Activated CD8-positive, alpha-beta memory T cell treated with anti-CD3 and anti-CD28 coated beads, Interleukin-2, amount 50 U/mL, for 4 hours (primary cell): ENCODE results near the gene NPIPB4.
"Not testable (repeated sequence)": the region's sequence is repeated elsewhere in the genome, so short reads cannot be mapped to it uniquely, and the experiment has no call there.

Experiments used
- DNase-seq: peaks from one replicate; pipeline ENCODE4 v3.0.0-alpha.2; 2020

NPIPB4 gene

DNA sequence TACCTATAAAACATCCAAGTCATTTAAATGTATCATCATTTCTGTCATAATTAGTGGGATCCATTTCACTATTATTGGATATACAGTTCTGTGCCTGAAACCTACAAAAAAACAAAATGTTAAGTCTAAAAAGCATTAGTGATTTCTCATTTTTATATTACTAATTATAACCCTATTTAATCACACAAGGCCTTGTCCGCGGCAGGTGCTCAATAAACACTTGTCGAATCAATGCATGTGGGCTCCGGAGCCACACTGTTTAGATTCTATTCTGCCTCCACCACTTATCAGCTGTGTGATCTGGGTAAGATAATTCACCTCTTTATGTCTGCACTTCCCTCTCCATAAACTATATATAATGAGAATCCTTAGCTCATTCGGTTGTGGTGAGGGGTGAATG is at the start of gene NPIPB4:
Gene NPIPB4 (minus strand): TSS at position 101 of the 400 bp plus-strand sequence. CDS start 378 bp downstream, outside the sequence.
- not testable (repeated sequence) for DNase-seq

DNA sequence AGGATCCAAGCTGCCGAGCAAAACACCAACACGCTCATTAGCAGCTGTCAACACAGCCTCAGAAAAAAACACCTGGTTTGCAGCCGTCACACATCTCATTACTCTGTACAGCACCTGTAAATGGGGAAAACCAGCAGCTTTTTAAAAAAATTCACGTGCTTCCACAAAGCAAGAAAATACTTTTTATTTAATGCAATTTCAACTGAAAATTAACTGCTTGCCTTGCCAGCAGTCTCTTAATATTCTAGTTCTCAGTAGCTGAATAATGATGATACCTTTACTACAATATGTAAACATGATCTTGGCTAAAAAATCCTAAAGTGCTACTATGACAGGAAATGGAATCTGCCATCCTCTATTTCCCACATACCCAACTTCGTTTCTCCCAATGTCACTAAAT is 41.4 kb upstream of the NPIPB4 start:
- DNase-seq = not testable (repeated sequence)

- DNase-seq = peak; percentile 23
These were observed 24.4 kb upstream of the NPIPB4 start for GRCh38 chr16:21881988-21882387.

DNA sequence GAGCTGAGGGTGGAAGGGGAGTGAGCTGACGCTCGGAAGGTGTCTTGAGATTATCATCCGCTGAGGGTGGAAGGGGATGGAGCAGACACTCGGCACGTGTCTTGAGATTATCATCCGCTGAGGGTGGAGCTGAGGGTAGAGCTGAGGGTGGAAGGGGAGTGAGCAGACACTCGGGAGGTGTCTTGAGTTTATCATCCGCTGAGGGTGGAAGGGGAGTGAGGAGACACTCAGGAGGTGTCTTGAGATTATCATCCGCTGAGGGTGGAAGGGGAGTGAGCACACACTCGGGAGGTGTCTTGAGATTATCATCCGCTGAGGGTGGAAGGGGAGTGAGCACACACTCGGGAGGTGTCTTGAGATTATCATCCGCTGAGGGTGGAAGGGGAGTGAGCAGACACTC is 20.4 kb downstream of the NPIPB4 start:
- not testable (repeated sequence) for DNase-seq

- DNase-seq = not testable (repeated sequence)
These were observed 21.2 kb downstream of the NPIPB4 start for GRCh38 chr16:21836334-21836733.

DNA sequence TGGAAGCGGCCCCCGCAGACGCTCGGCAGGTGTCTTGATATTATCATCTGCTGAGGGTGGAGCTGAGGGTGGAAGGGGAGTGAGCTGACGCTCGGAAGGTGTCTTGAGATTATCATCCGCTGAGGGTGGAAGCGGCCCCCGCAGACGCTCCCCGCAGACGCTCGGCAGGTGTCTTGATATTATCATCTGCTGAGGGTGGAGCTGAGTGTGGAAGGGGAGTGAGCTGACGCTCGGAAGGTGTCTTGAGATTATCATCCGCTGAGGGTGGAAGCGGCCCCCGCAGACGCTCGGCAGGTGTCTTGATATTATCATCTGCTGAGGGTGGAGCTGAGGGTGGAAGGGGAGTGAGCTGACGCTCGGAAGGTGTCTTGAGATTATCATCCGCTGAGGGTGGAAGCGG is 21.8 kb downstream of the NPIPB4 start:
- DNase-seq = not testable (repeated sequence)

DNA sequence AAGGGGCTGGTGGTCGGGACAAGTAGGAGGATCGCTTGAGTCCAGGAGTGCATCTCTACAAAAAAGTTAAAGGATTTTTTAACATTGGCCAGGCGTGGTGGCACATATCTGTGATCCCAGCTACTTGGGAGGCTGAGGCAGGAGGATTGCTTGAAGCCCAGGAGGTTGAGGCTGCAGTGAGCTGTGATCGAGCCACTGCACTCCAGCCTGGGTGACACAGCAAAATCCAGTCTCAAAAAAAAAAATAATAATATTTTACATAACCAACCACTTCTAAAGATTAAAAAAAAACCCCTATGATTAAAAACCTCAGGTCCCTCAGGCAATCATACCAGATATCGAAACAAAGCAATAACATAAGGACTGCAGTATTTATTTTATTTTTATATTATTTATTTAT is 23.3 kb downstream of the NPIPB4 start:
- DNase-seq = not testable (repeated sequence)

DNA sequence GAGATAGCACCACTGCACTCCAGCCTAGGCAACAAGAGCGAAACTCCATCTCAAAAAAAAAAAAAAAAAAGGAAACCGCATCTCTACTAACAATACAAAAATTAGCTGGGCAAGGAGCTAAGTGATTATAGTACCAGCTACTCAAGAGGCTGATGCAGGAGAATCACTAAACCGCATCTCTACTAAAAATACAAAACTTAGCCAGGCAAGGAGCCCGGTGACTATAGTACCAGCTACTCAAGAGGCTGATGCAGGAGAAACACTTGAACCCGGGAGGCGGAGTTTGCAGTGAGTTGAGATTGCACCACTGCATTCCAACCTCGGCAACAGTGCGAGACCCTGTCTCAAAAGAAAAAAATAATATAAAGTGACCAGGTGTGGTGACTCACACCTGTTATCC is 27.6 kb downstream of the NPIPB4 start:
- DNase-seq = not testable (repeated sequence)

- not testable (repeated sequence) for DNase-seq
These were observed 31.4 kb downstream of the NPIPB4 start for GRCh38 chr16:21826067-21826706.

DNA sequence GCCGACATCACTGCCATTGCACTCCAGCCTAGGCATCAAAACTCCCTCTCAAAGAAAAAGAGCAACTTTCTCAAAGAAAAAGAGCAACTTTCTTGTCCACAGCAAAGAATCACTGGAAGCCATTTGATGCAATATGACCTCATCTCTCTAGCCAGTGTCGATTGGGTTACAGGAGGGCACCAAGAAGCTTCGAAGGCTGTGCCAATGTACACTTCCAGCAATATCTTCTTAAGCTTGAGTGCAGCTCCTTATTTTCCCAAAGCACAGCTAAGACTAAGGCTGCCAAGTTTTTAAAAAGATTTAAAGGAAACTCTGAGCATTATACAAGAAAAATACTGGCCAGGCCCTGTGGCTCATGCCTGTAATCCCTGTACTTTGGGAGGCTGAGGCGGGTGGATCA is 32.0 kb downstream of the NPIPB4 start:
- DNase-seq = not testable (repeated sequence)

GRCh38 chr16:21823258-21823657 is 34.3 kb downstream of the NPIPB4 start:
- DNase-seq = not testable (repeated sequence)

- not testable (repeated sequence) for DNase-seq
These were observed 36.6 kb downstream of the NPIPB4 start for GRCh38 chr16:21820908-21821465.

GRCh38 chr16:21820028-21820907 is 37.3 kb downstream of the NPIPB4 start:
- DNase-seq = peak; percentile 68

- not testable (repeated sequence) for DNase-seq
These were observed 37.9 kb downstream of the NPIPB4 start for GRCh38 chr16:21819617-21820016.

- DNase-seq = not testable (repeated sequence)
These were observed 40.5 kb downstream of the NPIPB4 start for GRCh38 chr16:21817012-21817411.

- DNase-seq = not testable (repeated sequence)
These were observed 41.9 kb downstream of the NPIPB4 start for GRCh38 chr16:21815694-21816093.

GRCh38 chr16:21802375-21802663 is 55.2 kb downstream of the NPIPB4 start:
- DNase-seq = not testable (repeated sequence)

DNA sequence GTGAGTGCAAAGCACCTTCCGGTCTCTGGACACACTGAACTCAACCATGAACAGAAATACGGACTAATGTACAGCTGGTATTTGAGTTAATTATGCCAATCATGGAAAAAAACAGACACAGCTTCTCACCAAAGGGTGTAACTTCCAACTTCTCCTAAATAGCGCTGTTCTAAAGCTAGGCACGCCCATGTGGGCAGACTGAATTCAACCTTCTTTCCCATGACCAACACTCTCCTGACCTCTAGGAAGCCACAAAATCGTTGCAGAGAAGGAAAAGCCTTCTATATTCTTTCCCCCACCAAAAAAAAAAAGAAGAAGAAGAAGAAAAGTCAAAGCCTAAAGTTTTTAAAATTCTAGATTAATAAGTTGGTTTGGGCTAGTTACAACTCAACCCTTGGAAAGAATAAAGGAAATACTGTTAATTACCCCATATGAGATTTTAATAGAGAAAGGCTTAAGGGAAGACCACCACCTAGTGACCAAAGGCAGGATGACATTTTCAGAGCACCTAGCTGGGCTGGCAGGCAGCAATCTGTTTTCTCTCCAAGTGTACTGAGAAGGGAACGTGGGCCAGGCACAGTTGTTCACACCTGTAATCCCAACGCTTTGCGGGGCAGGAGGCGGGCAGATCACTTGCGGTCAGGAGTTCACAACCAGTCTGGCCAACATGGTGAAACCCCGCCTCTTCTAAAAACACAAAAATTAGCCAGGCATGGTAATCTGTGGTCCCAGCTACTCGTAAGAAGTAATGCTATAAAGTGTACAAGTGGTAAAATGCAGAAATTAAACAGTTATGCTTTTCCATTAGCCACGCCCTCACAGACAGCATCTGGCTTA is 55.8 kb downstream of the NPIPB4 start:
- peak; percentile 20 for DNase-seq

- DNase-seq = not testable (repeated sequence)
These were observed 59.0 kb downstream of the NPIPB4 start for GRCh38 chr16:21798601-21799000.

- DNase-seq = not testable (repeated sequence)
These were observed 64.2 kb downstream of the NPIPB4 start for GRCh38 chr16:21793310-21793709.

- not testable (repeated sequence) for DNase-seq
These were observed 67.0 kb downstream of the NPIPB4 start for GRCh38 chr16:21790506-21790905.
